GM21367 (cell line): ENCODE data around the gene AIFM2.
"Not testable (repeated sequence)": the region's sequence is repeated elsewhere in the genome, so short reads cannot be mapped to it uniquely, and the experiment has no call there.

Source experiments
- ATAC-seq: cut with Tn5 transposase; IDR thresholded peaks from one replicate; pipeline ENCODE4 v1.9.1; 2021; ENCODE audit not compliant: unreplicated experiment

Gene AIFM2

GRCh38 chr10:70096016-70096704 lies 36.5 kb downstream of the AIFM2 start:
- no peak for ATAC-seq

GRCh38 chr10:70094250-70094649 lies 38.4 kb downstream of the AIFM2 start:
- ATAC-seq: no peak

- ATAC-seq: no peak
Observed at GRCh38 chr10:70093335-70093944, 39.2 kb downstream of the AIFM2 start.

GRCh38 chr10:70092389-70092718 lies 40.3 kb downstream of the AIFM2 start:
- ATAC-seq: no peak

- ATAC-seq: no peak
Observed at GRCh38 chr10:70090951-70091350, 41.7 kb downstream of the AIFM2 start.

- no peak for ATAC-seq
Observed at GRCh38 chr10:70090013-70090412, 42.6 kb downstream of the AIFM2 start.

- no peak for ATAC-seq
Observed at GRCh38 chr10:70088308-70088698, 44.3 kb downstream of the AIFM2 start.

- ATAC-seq: no peak
Observed at GRCh38 chr10:70087616-70088307, 44.9 kb downstream of the AIFM2 start.

- ATAC-seq: no peak
Observed at GRCh38 chr10:70085975-70086613, 46.5 kb downstream of the AIFM2 start.

GRCh38 chr10:70084189-70084588 lies 48.4 kb downstream of the AIFM2 start:
- ATAC-seq: no peak

GRCh38 chr10:70080789-70081188 lies 51.8 kb downstream of the AIFM2 start:
- ATAC-seq: not testable (repeated sequence)

- ATAC-seq: no peak
Observed at GRCh38 chr10:70078937-70079336, 53.7 kb downstream of the AIFM2 start.

- no peak for ATAC-seq
Observed at GRCh38 chr10:70078329-70078728, 54.3 kb downstream of the AIFM2 start.

GRCh38 chr10:70074971-70075370 lies 57.7 kb downstream of the AIFM2 start:
- no peak for ATAC-seq

GRCh38 chr10:70074165-70074564 lies 58.5 kb downstream of the AIFM2 start:
- no peak for ATAC-seq

- ATAC-seq: no peak
Observed at GRCh38 chr10:70070834-70071233, 61.8 kb downstream of the AIFM2 start.

- ATAC-seq: no peak
Observed at GRCh38 chr10:70069346-70069745, 63.3 kb downstream of the AIFM2 start.

GRCh38 chr10:70068925-70069324 lies 63.7 kb downstream of the AIFM2 start:
- no peak for ATAC-seq

- no peak for ATAC-seq
Observed at GRCh38 chr10:70067586-70067985, 65.0 kb downstream of the AIFM2 start.

GRCh38 chr10:70066190-70066589 lies 66.4 kb downstream of the AIFM2 start:
- no peak for ATAC-seq

- ATAC-seq: no peak
Observed at GRCh38 chr10:70064486-70064885, 68.1 kb downstream of the AIFM2 start.
